Activated naive CD4-positive, alpha-beta T cell treated with anti-CD3 and anti-CD28 coated beads, Interleukin-2, amount 10 ng/mL, durations not matched to agents 5 hours and 36 hours (primary cell): ENCODE measurements around the gene GPATCH8. TPM values are rescaled to one million over a fixed set of nuclear protein-coding genes. Genes with fewer than 3 reads are reported as not detected.

ENCODE experiments used
- total RNA-seq, 2 experiments: library from RNA; stranded (reverse); gene quantifications; one replicate each; pipeline ENCODE4 v1.2.3, GENCODE V29; 2021

GPATCH8 gene
- total RNA-seq, result 10 to 100 TPM; 41.7 to 47.5 TPM

GRCh38 chr17:44503147-44504029 is at the start of gene GPATCH8:
TSS of gene GPATCH8 (minus strand) at chr17:44503406. CDS start at chr17:44503370, 36 bp downstream.

GRCh38 chr17:44389281-44389680 is 113.9 kb downstream of the GPATCH8 start, which contains the start of gene ITGA2B:
TSS of gene ITGA2B (minus strand) at chr17:44389649. CDS start at chr17:44389473, 176 bp downstream.

GRCh38 chr17:44363613-44364159 is 139.5 kb downstream of the GPATCH8 start, which contains the start of gene FAM171A2:
TSS of gene FAM171A2 (minus strand) at chr17:44363853. CDS start at chr17:44363714, 139 bp downstream.

Other genes with a start within 250 kb of the GPATCH8 start
- gene SLC4A1, start 235.3 kb downstream of the GPATCH8 start, total RNA-seq, result not detected
- under 1 TPM; 0.05 to 0.07 TPM for gene RUNDC3A, start 194.8 kb downstream of the GPATCH8 start, total RNA-seq
- 10 to 100 TPM; 94.2 to 95.0 TPM for gene SLC25A39, start 178.6 kb downstream of the GPATCH8 start, total RNA-seq
- 10 to 100 TPM; 72.4 to 73.4 TPM for gene GRN, start 158.1 kb downstream of the GPATCH8 start, total RNA-seq
- gene FAM171A2, start 139.6 kb downstream of the GPATCH8 start, total RNA-seq, result under 1 TPM; 0.15 to 0.19 TPM
- gene ITGA2B, start 113.8 kb downstream of the GPATCH8 start, total RNA-seq, result under 1 TPM; 0.40 to 0.65 TPM
- gene FZD2, start 54.1 kb upstream of the GPATCH8 start, total RNA-seq, result not detected
- under 1 TPM; 0.08 to 0.36 TPM for gene MEIOC, start 153.1 kb upstream of the GPATCH8 start, total RNA-seq
- gene CCDC43, start 186.4 kb upstream of the GPATCH8 start, total RNA-seq, result 10 to 100 TPM; 22.3 to 23.2 TPM
- 10 to 100 TPM; 18.3 to 20.5 TPM for gene DBF4B, start 205.3 kb upstream of the GPATCH8 start, total RNA-seq